OCI-LY1 (cell line): ENCODE results near the gene TBXAS1.

ENCODE experiments used
- CTCF ChIP-seq: fragments of 200-600 bp; sonication (generic), shearing (Covaris generic); IDR thresholded peaks from 2 replicates; pipeline ENCODE4 v1.5.1; 2017; ENCODE audit warnings: mild to moderate bottlenecking, antibody characterized with exemption, low read length, moderate library complexity, mixed read lengths
- EZH2 ChIP-seq: fragments of 200-600 bp; sonication (generic), shearing (Covaris generic); IDR thresholded peaks from 2 replicates; pipeline ENCODE4 v1.8.0; 2017; ENCODE audit warnings: borderline replicate concordance, mixed run types, mild to moderate bottlenecking, antibody characterized with exemption, low read length, moderate library complexity, mixed read lengths

DNA sequence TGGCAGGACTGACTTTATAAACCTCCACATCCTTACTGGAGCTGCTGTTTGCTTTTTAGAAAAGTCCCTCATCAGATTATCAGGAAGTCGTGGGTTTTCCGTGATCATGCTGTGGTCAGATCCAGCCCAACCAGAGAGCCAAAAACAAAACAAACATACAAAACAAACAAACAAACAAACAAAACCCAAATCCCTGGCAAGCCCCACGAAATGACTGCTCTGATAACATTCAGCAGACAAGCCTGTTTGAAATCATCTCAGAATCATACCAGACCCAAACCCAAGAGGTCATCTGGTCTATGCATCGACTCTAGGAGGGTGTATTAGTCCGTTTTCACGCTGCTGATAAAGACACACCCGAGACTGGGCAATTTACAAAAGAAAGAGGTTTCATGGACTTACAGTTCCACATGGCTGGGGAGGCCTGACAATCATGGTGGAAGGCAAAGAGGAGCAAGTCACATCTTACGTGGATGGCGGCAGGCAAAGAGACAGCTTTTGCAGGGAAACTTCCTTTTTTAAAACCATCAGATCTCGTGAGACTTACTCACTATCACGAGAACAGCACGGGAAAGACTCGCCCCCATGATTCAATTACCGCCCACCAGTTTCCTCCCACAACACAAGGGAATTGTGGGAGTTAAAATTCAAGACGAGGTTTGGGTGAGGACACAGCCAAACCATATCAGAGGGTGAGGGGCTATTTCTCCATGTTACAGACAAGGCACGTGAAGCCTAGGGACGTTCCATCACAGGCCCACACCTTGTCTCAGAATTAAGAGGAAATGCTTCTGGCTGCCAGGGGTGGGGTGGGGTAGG lies 148.0 kb downstream of the TBXAS1 start:
- TF ChIP-seq CTCF: no peak
- no peak for TF ChIP-seq EZH2
